ENCODE measurements around the gene RAB29.
"Not testable (repeated sequence)": the region's sequence is repeated elsewhere in the genome, so short reads cannot be mapped to it uniquely, and the experiment has no call there.

The RAB29 gene

DNA sequence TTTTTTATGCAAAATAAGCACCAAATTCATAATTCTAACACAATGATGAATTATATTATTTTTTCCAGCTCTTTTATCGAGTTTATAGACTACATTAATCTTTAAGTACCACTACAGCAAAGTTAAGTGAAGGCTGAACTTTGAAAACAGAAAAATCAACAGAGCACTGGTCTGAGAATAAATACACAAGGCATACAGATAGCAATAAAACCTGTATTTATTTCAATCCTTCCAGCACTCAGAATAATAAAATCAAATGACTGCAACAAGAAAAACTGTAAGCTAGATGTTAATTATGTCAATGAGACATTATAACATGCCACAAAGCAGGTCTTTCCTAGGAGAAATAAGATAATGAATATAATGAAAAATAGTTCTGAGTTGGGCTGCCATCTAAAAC is 49.8 kb downstream of the RAB29 start:
- no peak for DNase-seq (ENCODE audit: low read depth, low spot score)

DNA sequence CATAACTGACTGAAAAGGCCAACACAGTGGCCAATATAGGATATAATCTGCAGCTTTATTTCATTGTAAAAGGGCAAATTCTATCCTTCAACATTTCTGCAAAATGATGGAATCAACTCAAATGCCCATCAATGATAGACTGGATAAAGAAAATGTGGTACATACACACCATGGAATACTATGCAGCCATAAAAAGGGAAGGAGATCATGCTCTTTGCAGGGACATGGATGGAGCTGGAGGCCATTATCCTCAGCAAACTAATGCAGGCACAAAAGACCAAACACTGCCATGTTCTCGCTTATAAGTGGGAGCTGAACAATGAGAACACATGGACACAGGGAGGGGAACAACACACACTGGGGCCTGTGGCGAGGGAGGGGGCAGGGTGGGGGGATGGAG is 54.5 kb downstream of the RAB29 start:
- not testable (repeated sequence) for DNase-seq (ENCODE audit: low read depth, low spot score)

GRCh38 chr1:205719762-205720161 is 55.5 kb downstream of the RAB29 start:
- no peak for DNase-seq (ENCODE audit: low read depth, low spot score)

DNA sequence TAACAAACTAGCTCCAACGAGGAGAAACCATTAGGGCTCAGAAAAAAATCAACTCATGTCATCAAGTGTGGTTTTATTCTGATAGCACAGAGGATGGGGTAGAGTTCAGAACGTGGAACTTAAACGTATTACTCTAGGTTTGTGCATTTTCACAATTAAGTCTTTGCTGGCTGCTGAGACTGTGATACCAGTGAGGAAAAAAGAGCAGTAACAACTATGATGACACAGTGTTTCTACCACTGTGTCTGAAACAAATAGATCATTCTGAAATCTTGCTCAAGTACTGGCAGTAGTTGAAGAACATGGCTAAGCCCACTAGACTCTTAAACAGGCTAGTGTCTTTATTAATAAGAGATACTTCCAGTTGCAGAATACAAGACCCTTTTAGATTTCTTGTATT is 56.3 kb downstream of the RAB29 start:
- DNase-seq (ENCODE audit: low read depth, low spot score): no peak
